CD4-positive, alpha-beta memory T cell (primary cell): Measurements from ENCODE around the gene TMC2. TPM values are rescaled to one million over a fixed set of nuclear protein-coding genes. Genes with fewer than 3 reads are reported as not detected.

Source experiments
- CTCF ChIA-PET: fragments of 350-600 bp; sonication (Branson Sonifier 250); formaldehyde crosslinking; loops from one replicate; lab custom pipeline; 2021; ENCODE audit warnings: inconsistent platforms; ENCODE audit not compliant: partially characterized antibody; lab: Charles Lee
- POLR2A ChIA-PET: fragments of 350-600 bp; sonication (Branson Sonifier 250); formaldehyde crosslinking; loops from one replicate; lab custom pipeline; 2021; ENCODE audit not compliant: partially characterized antibody; lab: Charles Lee
- DNase-seq, 5 donors: peaks; one replicate each; pipeline versions ENCODE4 v3.0.0 to v3.0.0-alpha.2; 2020 to 2022; ENCODE audit warnings: mixed read lengths in 1 of 5
- H3K27ac ChIP-seq: one replicate; pipeline ENCODE4 v1.7.0; 2013; ENCODE audit warnings: low read depth, low read length
- H3K27me3 ChIP-seq: 2 replicates; pipeline ENCODE4 v1.7.0; 2013; ENCODE audit warnings: mild to moderate bottlenecking, low read length, moderate library complexity; ENCODE audit not compliant: insufficient read depth
- H3K36me3 ChIP-seq: 2 replicates; pipeline ENCODE4 v1.7.0; 2013; ENCODE audit warnings: mild to moderate bottlenecking, low read length, moderate library complexity; ENCODE audit not compliant: insufficient read depth
- H3K4me1 ChIP-seq: 2 replicates; pipeline ENCODE4 v1.7.0; 2013; ENCODE audit warnings: mild to moderate bottlenecking, low read length, moderate library complexity; ENCODE audit not compliant: insufficient read depth
- H3K4me3 ChIP-seq, 2 donors: one replicate each; pipeline ENCODE4 v1.7.0; 2013; ENCODE audit warnings: low read length in 2 of 2, mild to moderate bottlenecking in 1 of 2
- H3K9me3 ChIP-seq, 2 donors: one replicate each; pipeline ENCODE4 v1.7.0; 2013; ENCODE audit warnings: low read length in 2 of 2, control low read depth in 1 of 2; ENCODE audit not compliant: control insufficient read depth in 1 of 2
- H3K27ac Mint-ChIP-seq, 7 donors: one replicate each; pipeline ENCODE4 v1.8.0; 2020 to 2021; ENCODE audit warnings: mixed read lengths in 7 of 7, mild to moderate bottlenecking in 6 of 7, inconsistent platforms in 3 of 7, moderate library complexity in 3 of 7
- H3K27me3 Mint-ChIP-seq, 2 donors: one replicate each; pipeline ENCODE4 v1.8.0; 2020 to 2021; ENCODE audit warnings: mixed read lengths in 2 of 2
- H3K36me3 Mint-ChIP-seq, 2 donors: one replicate each; pipeline ENCODE4 v1.8.0; 2020 to 2021; ENCODE audit warnings: mixed read lengths in 2 of 2, inconsistent platforms in 1 of 2, mild to moderate bottlenecking in 1 of 2
- H3K4me1 Mint-ChIP-seq, 4 donors: one replicate each; pipeline ENCODE4 v1.8.0; 2020 to 2021; ENCODE audit warnings: mixed read lengths in 4 of 4, mild to moderate bottlenecking in 1 of 4
- H3K4me3 Mint-ChIP-seq, 8 donors: one replicate each; pipeline ENCODE4 v1.8.0; 2020 to 2021; ENCODE audit warnings: mixed read lengths in 8 of 8, mild to moderate bottlenecking in 7 of 8, moderate library complexity in 6 of 8, inconsistent platforms in 3 of 8
- H3K9me3 Mint-ChIP-seq, 8 donors: one replicate each; pipeline ENCODE4 v1.8.0; 2020 to 2021; ENCODE audit warnings: mixed read lengths in 8 of 8, mild to moderate bottlenecking in 5 of 8, inconsistent platforms in 3 of 8, moderate library complexity in 1 of 8
- intact Hi-C: fragments of 100-400 bp; cut with micrococcal nuclease; formaldehyde crosslinking; loops from one replicate; pipeline ENCODE4 v1.15.1; 2023
- polyA plus RNA-seq, 2 donors: library from polyadenylated mRNA; unstranded; fragments of 300-500 nt; fragmentation: Illumina TruSeq; gene quantifications; one replicate each; pipeline ENCODE4 v1.2.3, GENCODE V29; 2021
- total RNA-seq, 2 experiments: library from RNA; stranded (reverse); gene quantifications; one replicate each; pipeline ENCODE4 v1.2.3, GENCODE V29; 2021

TMC2 gene
- total and polyA plus RNA-seq, 4 experiments from 2014 or later: not detected

DNA sequence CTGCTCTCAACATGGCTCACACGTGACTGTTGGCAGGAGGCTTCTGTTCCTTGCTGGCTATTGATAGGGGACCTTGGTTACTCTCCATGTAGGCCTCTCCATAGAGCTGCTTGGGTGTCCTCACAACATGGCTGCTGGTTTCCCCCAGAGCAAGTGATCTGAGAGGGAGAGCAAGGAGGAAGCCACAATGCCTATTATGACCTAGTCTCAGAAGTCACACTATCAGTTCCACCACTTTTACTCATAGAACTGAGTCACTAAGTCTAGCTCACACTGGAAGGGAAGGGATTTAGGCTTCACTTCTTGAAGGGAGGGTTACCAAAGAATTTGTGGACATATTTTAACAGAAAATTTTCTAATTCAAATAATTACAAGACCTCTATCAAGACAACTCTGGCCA is 107.3 kb downstream of the TMC2 start:
- DNase-seq: no peak
- H3K4me1 ChIP-seq: no peaks in the 10 kb centered on the region
- POLR2A ChIA-PET: interaction anchor here (1.5 kb wide), 1 partner anchor 9 kb away, joined by 6 read pairs; the partner anchor contains the start of gene NOP56
- no peaks in the 10 kb centered on the region for H3K27me3 ChIP-seq
- intact Hi-C loops: no loop called here
- Mint-ChIP-seq H3K27me3 (no peaks in the 10 kb centered on the region), H3K36me3 (peaks cover 0 to 14% of the 10 kb centered on the region in 2 donors), H3K4me1 (peaks cover 0 to 10% (median 4%) of the 10 kb centered on the region in 4 donors), H3K27ac (peak overlapping the region in 1 of 7 donors; percentile 4), H3K4me3 (no peak overlapping the region), H3K9me3 (no peaks in the 10 kb centered on the region)
- CTCF ChIA-PET: interaction anchor here (1.4 to 3.0 kb wide), 2 partner anchors 119 to 122 kb away, joined by 6 to 12 read pairs; no protein-coding TSS in a partner anchor
- no peaks in the 10 kb centered on the region for H3K36me3 ChIP-seq
- H3K27ac ChIP-seq: no peak overlapping the region
- no peak overlapping the region for H3K4me3 ChIP-seq
- no peaks in the 10 kb centered on the region for H3K9me3 ChIP-seq

DNA sequence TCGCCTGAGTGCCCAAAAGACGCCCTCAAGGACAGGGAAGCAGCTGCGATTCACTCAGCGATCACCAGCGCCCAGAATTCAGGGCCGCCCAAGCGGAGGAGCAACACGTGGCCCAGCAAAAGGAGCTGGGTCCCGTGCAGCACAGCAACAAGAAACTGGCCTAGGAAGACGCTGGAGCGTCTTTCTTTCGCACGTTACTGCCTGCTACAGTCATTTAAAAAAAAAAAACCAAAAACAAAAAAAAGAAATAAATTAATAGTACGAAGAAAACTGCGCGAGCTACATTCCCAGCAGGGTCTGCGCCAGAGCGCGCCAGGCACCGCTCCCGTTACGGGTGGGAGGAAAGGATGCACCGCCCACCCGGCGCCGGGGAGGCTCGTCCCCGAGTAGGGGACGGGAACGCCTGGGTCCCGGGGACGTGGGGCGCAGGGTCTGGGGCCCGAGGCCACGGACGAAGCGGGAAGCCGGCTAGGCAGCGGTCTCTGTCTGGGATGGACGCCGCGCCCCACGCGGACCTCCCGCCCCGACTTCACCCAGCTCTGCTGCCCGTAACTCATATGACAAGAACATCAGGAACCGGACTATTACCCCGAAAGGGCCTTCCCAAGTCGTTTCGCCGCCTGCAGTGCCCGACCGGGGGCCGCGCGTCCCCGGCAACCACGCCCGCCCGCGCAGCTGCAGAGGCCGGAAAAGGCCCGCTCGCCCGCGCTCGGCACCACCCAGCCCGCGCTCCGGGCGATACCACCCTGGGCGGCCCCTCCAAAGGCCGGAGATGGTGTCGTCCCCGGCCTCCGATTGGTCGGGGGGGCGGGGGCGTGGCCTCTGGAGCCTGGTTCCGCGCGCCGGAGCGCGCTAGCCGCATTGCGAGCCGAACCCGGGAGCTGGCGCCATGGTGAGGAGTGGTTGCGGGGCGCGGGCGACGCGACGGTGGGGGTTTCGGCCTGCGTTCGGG is 115.7 kb downstream of the TMC2 start, which contains the start of gene NOP56:
TSS of gene NOP56 (plus strand) at position 861 of the 952 bp plus-strand sequence. CDS start at position 890, 29 bp downstream.
- CTCF ChIA-PET: interaction anchor here (0.7 to 5.4 kb wide), 7 partner anchors 8 to 181 kb away, joined by 3 to 35 read pairs (median 4); partner anchors contain the start of gene SNRPB
- H3K9me3 Mint-ChIP-seq: no peaks in the 10 kb centered on the region
- peaks cover 28 to 41% of the 10 kb centered on the region in 2 donors for H3K36me3 Mint-ChIP-seq
- Histone ChIP-seq H3K4me3 (peak within 1 kb of the TSS; percentile 85 to 88), H3K9me3 (no peaks in the 10 kb centered on the region), H3K36me3 (peaks cover 32% of the 10 kb centered on the region), H3K4me1 (peaks cover 31% of the 10 kb centered on the region), H3K27ac (peak within 1 kb of the TSS; percentile 80), H3K27me3 (no peaks in the 10 kb centered on the region)
- peak within 1 kb of the TSS; percentile 89 to 94 (median 92) for H3K27ac Mint-ChIP-seq
- POLR2A ChIA-PET: interaction anchor here (0.7 to 6.3 kb wide), 26 partner anchors 8 to 551 kb away, joined by 3 to 180 read pairs (median 6); partner anchors contain the start of genes EBF4, IDH3B, PCED1A and PTPRA
- intact Hi-C loops: loop anchor here (1.0 to 5.0 kb wide), 4 partner anchors 12 to 182 kb away; partner anchors contain the start of genes IDH3B, SNRPB and ZNF343
- peak within 1 kb of the TSS; percentile 90 to 92 (median 91) for H3K4me3 Mint-ChIP-seq
- peak; percentile 89 to 99 (median 95) for DNase-seq
- H3K27me3 Mint-ChIP-seq: no peaks in the 10 kb centered on the region
- H3K4me1 Mint-ChIP-seq: peaks cover 21 to 60% (median 29%) of the 10 kb centered on the region in 4 donors

DNA sequence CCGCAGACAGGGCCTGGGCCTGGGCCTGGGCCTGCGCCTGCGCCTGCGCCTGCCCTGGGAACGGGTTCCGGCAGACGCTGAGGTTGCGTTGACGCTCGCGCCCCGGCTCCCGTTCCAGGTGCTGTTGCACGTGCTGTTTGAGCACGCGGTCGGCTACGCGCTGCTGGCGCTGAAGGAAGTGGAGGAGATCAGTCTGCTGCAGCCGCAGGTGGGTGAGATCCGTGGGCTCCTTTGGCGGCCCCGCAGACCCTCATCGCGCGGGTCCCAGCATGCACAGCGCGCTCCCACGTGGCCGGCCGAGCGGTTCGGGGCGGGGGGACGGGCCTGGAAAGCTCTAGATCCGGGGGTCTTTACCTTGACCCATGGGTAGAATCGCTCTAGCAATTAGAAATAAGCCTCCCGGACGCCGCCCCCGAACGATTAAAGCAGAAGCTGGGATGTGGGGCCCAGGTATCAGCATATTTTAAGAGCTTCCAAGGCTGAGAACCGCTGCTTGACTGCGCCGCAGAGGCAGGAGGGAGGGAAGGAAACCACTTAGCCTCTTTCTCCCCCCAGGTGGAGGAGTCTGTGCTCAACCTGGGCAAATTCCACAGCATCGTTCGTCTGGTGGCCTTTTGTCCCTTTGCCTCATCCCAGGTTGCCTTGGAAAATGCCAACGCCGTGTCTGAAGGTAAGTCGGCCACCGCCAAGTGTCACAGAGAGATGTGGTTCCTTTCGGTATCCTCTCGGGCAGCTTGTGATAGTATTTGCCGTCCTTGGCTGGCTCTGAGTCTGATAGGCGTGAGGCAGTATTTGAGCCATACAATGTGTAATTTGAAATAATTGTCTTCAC is 116.6 kb downstream of the TMC2 start:
- H3K4me1 Mint-ChIP-seq: peaks cover 21 to 60% (median 28%) of the 10 kb centered on the region in 4 donors
- H3K36me3 Mint-ChIP-seq: peaks cover 37 to 50% of the 10 kb centered on the region in 2 donors
- Histone ChIP-seq H3K27me3 (no peaks in the 10 kb centered on the region), H3K27ac (peak overlapping the region; percentile 80), H3K4me3 (peak overlapping the region; percentile 85 to 88), H3K4me1 (peaks cover 31% of the 10 kb centered on the region), H3K9me3 (no peaks in the 10 kb centered on the region), H3K36me3 (peaks cover 41% of the 10 kb centered on the region)
- CTCF ChIA-PET: interaction anchor here (1.3 to 5.4 kb wide), 3 partner anchors 15 to 182 kb away, joined by 3 to 35 read pairs (median 4); partner anchors contain the start of gene SNRPB
- no peaks in the 10 kb centered on the region for H3K27me3 Mint-ChIP-seq
- POLR2A ChIA-PET: interaction anchor here (0.7 to 6.3 kb wide), 23 partner anchors 7 to 551 kb away, joined by 3 to 180 read pairs (median 6); partner anchors contain the start of genes EBF4, IDH3B, PCED1A and PTPRA
- peak overlapping the region; percentile 86 to 93 (median 90) for H3K27ac Mint-ChIP-seq
- intact Hi-C loops: loop anchor here (1.0 to 5.0 kb wide), 4 partner anchors 11 to 183 kb away; partner anchors contain the start of genes IDH3B, SNRPB and ZNF343
- H3K4me3 Mint-ChIP-seq: peak overlapping the region; percentile 89 to 92 (median 90)
- no peaks in the 10 kb centered on the region for H3K9me3 Mint-ChIP-seq
- peak in 1 of 5 donors; percentile 85 for DNase-seq

DNA sequence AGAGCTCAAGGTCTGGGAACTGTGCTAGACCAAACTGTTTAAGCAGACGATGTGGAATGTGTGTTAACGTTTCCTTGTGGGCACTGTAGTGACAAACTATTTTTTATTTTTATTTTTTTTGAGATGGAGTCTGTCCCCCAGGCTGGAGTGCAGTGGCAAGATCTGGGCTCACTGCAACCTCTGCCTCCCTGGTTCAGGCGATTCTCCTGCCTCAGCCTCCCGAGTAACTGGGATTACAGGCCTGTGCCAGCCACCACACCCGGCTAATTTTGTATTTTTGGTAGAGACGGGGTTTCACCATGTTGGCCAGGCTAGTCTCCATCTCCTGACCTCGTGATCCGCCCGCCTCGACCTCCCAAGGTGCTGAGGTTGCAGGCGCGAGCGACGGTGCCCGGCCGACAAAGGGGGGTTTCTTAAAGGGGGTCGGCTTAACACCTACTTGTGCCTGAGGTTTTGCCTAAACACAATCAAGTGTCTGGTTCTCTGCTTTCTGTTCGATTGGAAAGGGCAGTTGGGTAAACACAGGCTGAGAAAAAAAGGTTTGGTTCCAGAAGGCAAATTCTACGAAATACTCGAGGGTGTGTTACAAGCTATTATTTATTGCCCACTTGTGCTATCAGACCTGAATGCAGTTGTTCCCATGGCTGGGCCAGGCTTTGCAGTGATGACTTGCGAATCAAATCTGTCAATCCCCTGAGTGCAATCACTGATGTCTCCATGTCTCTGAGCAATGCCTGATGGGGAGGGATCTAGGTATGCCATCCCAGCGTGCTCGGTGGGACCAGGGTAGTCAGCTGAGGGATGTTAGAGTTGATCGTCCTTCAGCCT is 117.4 kb downstream of the TMC2 start:
- CTCF ChIA-PET: interaction anchor here (1.3 to 5.4 kb wide), 2 partner anchors 16 to 131 kb away, joined by 3 to 35 read pairs; no protein-coding TSS in a partner anchor
- intact Hi-C loops: loop anchor here (2.0 to 5.0 kb wide), 2 partner anchors 129 to 146 kb away; partner anchors contain the start of gene ZNF343

DNA sequence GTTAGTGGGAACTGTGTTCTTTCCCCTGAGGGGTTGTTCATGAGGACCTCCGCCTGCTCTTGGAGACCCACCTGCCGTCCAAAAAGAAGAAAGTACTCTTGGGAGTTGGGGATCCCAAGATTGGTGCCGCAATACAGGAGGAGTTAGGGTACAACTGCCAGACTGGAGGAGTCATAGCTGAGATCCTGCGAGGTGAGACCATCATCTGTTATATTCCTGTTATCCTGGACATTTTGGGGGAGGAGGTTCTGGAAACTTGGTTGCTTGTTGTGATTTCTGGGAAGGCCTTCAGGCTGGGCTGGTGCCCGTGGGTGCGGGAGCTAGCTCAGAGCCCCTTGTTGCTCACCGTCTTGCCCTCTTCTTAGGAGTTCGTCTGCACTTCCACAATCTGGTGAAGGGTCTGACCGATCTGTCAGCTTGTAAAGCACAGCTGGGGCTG is 118.0 kb downstream of the TMC2 start:
- Histone ChIP-seq H3K27me3 (no peaks in the 10 kb centered on the region), H3K27ac (peak overlapping the region; percentile 80), H3K4me1 (peaks cover 31% of the 10 kb centered on the region), H3K4me3 (peak overlapping the region; percentile 37 to 88), H3K36me3 (peaks cover 55% of the 10 kb centered on the region), H3K9me3 (no peaks in the 10 kb centered on the region)
- Mint-ChIP-seq H3K27ac (peak overlapping the region; percentile 57 to 93 (median 82)), H3K9me3 (no peaks in the 10 kb centered on the region), H3K4me3 (peak overlapping the region; percentile 89 to 92 (median 90)), H3K36me3 (peaks cover 50 to 65% of the 10 kb centered on the region in 2 donors), H3K4me1 (peaks cover 22 to 69% (median 30%) of the 10 kb centered on the region in 4 donors), H3K27me3 (no peaks in the 10 kb centered on the region)
- CTCF ChIA-PET: interaction anchor here (5.4 kb wide), 1 partner anchor 131 kb away, joined by 35 read pairs; no protein-coding TSS in a partner anchor
- intact Hi-C loops: loop anchor here (5.0 kb wide), 1 partner anchor 147 kb away; the partner anchor contains the start of gene ZNF343
- DNase-seq: no peak
- POLR2A ChIA-PET: interaction anchor here (1.0 to 6.3 kb wide), 3 partner anchors 11 to 185 kb away, joined by 7 to 180 read pairs (median 52); partner anchors contain the start of genes IDH3B and SNRPB

More for the DNA sequence above, 117.4 kb downstream of the TMC2 start:
- Mint-ChIP-seq H3K27ac (peak overlapping the region; percentile 86 to 93 (median 90)), H3K36me3 (peaks cover 45 to 58% of the 10 kb centered on the region in 2 donors), H3K9me3 (no peaks in the 10 kb centered on the region), H3K4me1 (peaks cover 21 to 66% (median 29%) of the 10 kb centered on the region in 4 donors), H3K4me3 (peak overlapping the region; percentile 89 to 92 (median 90)), H3K27me3 (no peaks in the 10 kb centered on the region)
- H3K36me3 ChIP-seq: peaks cover 48% of the 10 kb centered on the region
- peak overlapping the region; percentile 80 for H3K27ac ChIP-seq
- POLR2A ChIA-PET: interaction anchor here (0.8 to 6.3 kb wide), 11 partner anchors 8 to 219 kb away, joined by 3 to 180 read pairs (median 9); partner anchors contain the start of genes IDH3B, PTPRA and SNRPB
- H3K9me3 ChIP-seq: no peaks in the 10 kb centered on the region
- no peaks in the 10 kb centered on the region for H3K27me3 ChIP-seq
- peaks cover 31% of the 10 kb centered on the region for H3K4me1 ChIP-seq
- peak overlapping the region; percentile 85 to 88 for H3K4me3 ChIP-seq
- DNase-seq: no peak
